HG02870 (cell line): Measurements from ENCODE around the gene CEP89.
"Not testable (repeated sequence)": the region's sequence is repeated elsewhere in the genome, so short reads cannot be mapped to it uniquely, and the experiment has no call there.

Source experiments
- ATAC-seq: cut with Tn5 transposase; IDR thresholded peaks from one replicate; pipeline ENCODE4 v1.9.1; 2021; ENCODE audit warnings: mild to moderate bottlenecking, moderate library complexity; ENCODE audit not compliant: unreplicated experiment

The CEP89 gene

GRCh38 chr19:32969549-32969948, 2.2 kb downstream of the CEP89 start:
- ATAC-seq = no peak

- no peak for ATAC-seq
These were observed 5.0 kb downstream of the CEP89 start for GRCh38 chr19:32966750-32967149.

GRCh38 chr19:32945260-32945659, 26.5 kb downstream of the CEP89 start:
- ATAC-seq = no peak

GRCh38 chr19:32941273-32941672, 30.5 kb downstream of the CEP89 start:
- ATAC-seq = not testable (repeated sequence)

GRCh38 chr19:32936065-32936464, 35.7 kb downstream of the CEP89 start:
- no peak for ATAC-seq

GRCh38 chr19:32935629-32936028, 36.1 kb downstream of the CEP89 start:
- ATAC-seq = no peak

GRCh38 chr19:32933571-32933970, 38.2 kb downstream of the CEP89 start:
- no peak for ATAC-seq

GRCh38 chr19:32930567-32930966, 41.2 kb downstream of the CEP89 start:
- no peak for ATAC-seq

- ATAC-seq = no peak
These were observed 43.0 kb downstream of the CEP89 start for GRCh38 chr19:32928806-32929205.

GRCh38 chr19:32924200-32924599, 47.6 kb downstream of the CEP89 start:
- ATAC-seq = no peak

- ATAC-seq = no peak
These were observed 50.1 kb downstream of the CEP89 start for GRCh38 chr19:32921624-32922023.

- ATAC-seq = no peak
These were observed 52.4 kb downstream of the CEP89 start for GRCh38 chr19:32919365-32919764.

- ATAC-seq = no peak
These were observed 54.2 kb downstream of the CEP89 start for GRCh38 chr19:32917616-32917996.

- ATAC-seq = no peak
These were observed 54.7 kb downstream of the CEP89 start for GRCh38 chr19:32916969-32917615.

- ATAC-seq = no peak
These were observed 56.7 kb downstream of the CEP89 start for GRCh38 chr19:32914879-32915660.

GRCh38 chr19:32911467-32911866, 60.3 kb downstream of the CEP89 start:
- ATAC-seq = no peak

- ATAC-seq = no peak
These were observed 60.9 kb downstream of the CEP89 start for GRCh38 chr19:32910874-32911273.

- no peak for ATAC-seq
These were observed 61.7 kb downstream of the CEP89 start for GRCh38 chr19:32910094-32910493.

GRCh38 chr19:32909257-32909656, 62.5 kb downstream of the CEP89 start:
- ATAC-seq = no peak

- ATAC-seq = no peak
These were observed 63.0 kb downstream of the CEP89 start for GRCh38 chr19:32908641-32909190.

- ATAC-seq = no peak
These were observed 69.3 kb downstream of the CEP89 start for GRCh38 chr19:32902448-32902847.

- no peak for ATAC-seq
These were observed 70.1 kb downstream of the CEP89 start for GRCh38 chr19:32901504-32902161.
